ENCODE results near the gene DCAF11. TPM values are rescaled to one million over a fixed set of nuclear protein-coding genes. Genes with fewer than 3 reads are reported as not detected.
A peak's percentile ranks its signal among the peaks of the same experiment; 100 is the strongest.

Gene DCAF11
- total and polyA plus RNA-seq, 2 of the 13 experiments (the other 11 are each of a cell fraction or from before 2014, with no cell fraction given), result 150 to 257 TPM

DNA sequence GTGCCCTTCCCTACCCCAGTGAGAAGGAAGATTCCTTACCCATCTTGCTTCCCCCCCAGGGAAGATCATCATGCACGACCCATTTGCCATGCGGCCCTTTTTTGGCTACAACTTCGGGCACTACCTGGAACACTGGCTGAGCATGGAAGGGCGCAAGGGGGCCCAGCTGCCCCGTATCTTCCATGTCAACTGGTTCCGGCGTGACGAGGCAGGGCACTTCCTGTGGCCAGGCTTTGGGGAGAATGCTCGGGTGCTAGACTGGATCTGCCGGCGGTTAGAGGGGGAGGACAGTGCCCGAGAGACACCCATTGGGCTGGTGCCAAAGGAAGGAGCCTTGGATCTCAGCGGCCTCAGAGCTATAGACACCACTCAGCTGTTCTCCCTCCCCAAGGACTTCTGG, 11.1 kb upstream of the DCAF11 start (continued):
- no peak for TF ChIP-seq SATB2 (CRISPR knock-in tag; IDR thresholded peaks at IDR 0.05)
- TF ChIP-seq ZNF768 (CRISPR knock-in tag; IDR thresholded peaks at IDR 0.05), result peak; percentile 36; the same call in 1 of the 2 replicates
- TF ChIP-seq ZNF180 (CRISPR knock-in tag; IDR thresholded peaks at IDR 0.05; ENCODE audit: borderline replicate concordance, low read depth), result no peak
- TF ChIP-seq MEIS2 (CRISPR knock-in tag; IDR thresholded peaks at IDR 0.05), result no peak
- no peak for TF ChIP-seq NFE2L2 (IDR thresholded peaks at IDR 0.05; ENCODE audit: low read length)
- TF ChIP-seq, protein P1, sequence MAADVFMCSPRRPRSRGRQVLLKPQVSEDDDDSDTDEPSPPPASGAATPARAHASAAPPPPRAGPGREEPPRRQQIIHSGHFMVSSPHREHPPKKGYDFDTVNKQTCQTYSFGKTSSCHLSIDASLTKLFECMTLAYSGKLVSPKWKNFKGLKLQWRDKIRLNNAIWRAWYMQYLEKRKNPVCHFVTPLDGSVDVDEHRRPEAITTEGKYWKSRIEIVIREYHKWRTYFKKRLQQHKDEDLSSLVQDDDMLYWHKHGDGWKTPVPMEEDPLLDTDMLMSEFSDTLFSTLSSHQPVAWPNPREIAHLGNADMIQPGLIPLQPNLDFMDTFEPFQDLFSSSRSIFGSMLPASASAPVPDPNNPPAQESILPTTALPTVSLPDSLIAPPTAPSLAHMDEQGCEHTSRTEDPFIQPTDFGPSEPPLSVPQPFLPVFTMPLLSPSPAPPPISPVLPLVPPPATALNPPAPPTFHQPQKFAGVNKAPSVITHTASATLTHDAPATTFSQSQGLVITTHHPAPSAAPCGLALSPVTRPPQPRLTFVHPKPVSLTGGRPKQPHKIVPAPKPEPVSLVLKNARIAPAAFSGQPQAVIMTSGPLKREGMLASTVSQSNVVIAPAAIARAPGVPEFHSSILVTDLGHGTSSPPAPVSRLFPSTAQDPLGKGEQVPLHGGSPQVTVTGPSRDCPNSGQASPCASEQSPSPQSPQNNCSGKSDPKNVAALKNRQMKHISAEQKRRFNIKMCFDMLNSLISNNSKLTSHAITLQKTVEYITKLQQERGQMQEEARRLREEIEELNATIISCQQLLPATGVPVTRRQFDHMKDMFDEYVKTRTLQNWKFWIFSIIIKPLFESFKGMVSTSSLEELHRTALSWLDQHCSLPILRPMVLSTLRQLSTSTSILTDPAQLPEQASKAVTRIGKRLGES (CRISPR knock-in tag; IDR thresholded peaks at IDR 0.05; ENCODE audit: borderline replicate concordance), result no peak
- TF ChIP-seq, protein P2, sequence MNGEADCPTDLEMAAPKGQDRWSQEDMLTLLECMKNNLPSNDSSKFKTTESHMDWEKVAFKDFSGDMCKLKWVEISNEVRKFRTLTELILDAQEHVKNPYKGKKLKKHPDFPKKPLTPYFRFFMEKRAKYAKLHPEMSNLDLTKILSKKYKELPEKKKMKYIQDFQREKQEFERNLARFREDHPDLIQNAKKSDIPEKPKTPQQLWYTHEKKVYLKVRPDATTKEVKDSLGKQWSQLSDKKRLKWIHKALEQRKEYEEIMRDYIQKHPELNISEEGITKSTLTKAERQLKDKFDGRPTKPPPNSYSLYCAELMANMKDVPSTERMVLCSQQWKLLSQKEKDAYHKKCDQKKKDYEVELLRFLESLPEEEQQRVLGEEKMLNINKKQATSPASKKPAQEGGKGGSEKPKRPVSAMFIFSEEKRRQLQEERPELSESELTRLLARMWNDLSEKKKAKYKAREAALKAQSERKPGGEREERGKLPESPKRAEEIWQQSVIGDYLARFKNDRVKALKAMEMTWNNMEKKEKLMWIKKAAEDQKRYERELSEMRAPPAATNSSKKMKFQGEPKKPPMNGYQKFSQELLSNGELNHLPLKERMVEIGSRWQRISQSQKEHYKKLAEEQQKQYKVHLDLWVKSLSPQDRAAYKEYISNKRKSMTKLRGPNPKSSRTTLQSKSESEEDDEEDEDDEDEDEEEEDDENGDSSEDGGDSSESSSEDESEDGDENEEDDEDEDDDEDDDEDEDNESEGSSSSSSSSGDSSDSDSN (CRISPR knock-in tag; IDR thresholded peaks at IDR 0.05), result 0 out of 2 replicates have a peak, but pooled peaks have one; percentile 41
- TF ChIP-seq SP2 (CRISPR knock-in tag; IDR thresholded peaks at IDR 0.05), result no peak
- TF ChIP-seq ZNF563 (CRISPR knock-in tag; IDR thresholded peaks at IDR 0.05), result no peak
- no peak for TF ChIP-seq SALL2 (CRISPR knock-in tag; IDR thresholded peaks at IDR 0.05)
- TF ChIP-seq ARID2 (CRISPR knock-in tag; IDR thresholded peaks at IDR 0.05; ENCODE audit: borderline replicate concordance), result no peak
- TF ChIP-seq, protein P3, sequence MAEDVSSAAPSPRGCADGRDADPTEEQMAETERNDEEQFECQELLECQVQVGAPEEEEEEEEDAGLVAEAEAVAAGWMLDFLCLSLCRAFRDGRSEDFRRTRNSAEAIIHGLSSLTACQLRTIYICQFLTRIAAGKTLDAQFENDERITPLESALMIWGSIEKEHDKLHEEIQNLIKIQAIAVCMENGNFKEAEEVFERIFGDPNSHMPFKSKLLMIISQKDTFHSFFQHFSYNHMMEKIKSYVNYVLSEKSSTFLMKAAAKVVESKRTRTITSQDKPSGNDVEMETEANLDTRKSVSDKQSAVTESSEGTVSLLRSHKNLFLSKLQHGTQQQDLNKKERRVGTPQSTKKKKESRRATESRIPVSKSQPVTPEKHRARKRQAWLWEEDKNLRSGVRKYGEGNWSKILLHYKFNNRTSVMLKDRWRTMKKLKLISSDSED (CRISPR knock-in tag; IDR thresholded peaks at IDR 0.05), result no peak
- TF ChIP-seq POLR2AphosphoS5 (IDR thresholded peaks at IDR 0.05; ENCODE audit: low read depth, low read length), result peak; percentile 37; the same call in 1 of the 2 replicates
- TF ChIP-seq ZNF350 (CRISPR knock-in tag; IDR thresholded peaks at IDR 0.05; ENCODE audit: borderline replicate concordance, low read depth), result no peak; the same call in 1 of the 2 replicates
- TF ChIP-seq, protein P4, sequence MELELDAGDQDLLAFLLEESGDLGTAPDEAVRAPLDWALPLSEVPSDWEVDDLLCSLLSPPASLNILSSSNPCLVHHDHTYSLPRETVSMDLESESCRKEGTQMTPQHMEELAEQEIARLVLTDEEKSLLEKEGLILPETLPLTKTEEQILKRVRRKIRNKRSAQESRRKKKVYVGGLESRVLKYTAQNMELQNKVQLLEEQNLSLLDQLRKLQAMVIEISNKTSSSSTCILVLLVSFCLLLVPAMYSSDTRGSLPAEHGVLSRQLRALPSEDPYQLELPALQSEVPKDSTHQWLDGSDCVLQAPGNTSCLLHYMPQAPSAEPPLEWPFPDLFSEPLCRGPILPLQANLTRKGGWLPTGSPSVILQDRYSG (CRISPR knock-in tag; IDR thresholded peaks at IDR 0.05), result no peak
- TF ChIP-seq KLF9 (CRISPR knock-in tag; IDR thresholded peaks at IDR 0.05; ENCODE audit: low read depth), result no peak
- no peak for TF ChIP-seq RNF2 (conservative IDR thresholded peaks at IDR 0.05; ENCODE audit: low read depth)
- 0 out of 2 replicates have a peak, but pooled peaks have one; percentile 34 for TF ChIP-seq ZNF776 (CRISPR knock-in tag; IDR thresholded peaks at IDR 0.05)
- TF ChIP-seq ZFYVE20 (CRISPR knock-in tag; IDR thresholded peaks at IDR 0.05; ENCODE audit: borderline replicate concordance, low read depth), result no peak
- TF ChIP-seq, protein P5, sequence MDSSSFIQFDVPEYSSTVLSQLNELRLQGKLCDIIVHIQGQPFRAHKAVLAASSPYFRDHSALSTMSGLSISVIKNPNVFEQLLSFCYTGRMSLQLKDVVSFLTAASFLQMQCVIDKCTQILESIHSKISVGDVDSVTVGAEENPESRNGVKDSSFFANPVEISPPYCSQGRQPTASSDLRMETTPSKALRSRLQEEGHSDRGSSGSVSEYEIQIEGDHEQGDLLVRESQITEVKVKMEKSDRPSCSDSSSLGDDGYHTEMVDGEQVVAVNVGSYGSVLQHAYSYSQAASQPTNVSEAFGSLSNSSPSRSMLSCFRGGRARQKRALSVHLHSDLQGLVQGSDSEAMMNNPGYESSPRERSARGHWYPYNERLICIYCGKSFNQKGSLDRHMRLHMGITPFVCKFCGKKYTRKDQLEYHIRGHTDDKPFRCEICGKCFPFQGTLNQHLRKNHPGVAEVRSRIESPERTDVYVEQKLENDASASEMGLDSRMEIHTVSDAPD (CRISPR knock-in tag; IDR thresholded peaks at IDR 0.05), result no peak
- TF ChIP-seq ZNF891 (CRISPR knock-in tag; IDR thresholded peaks at IDR 0.05), result peak; percentile 57; the same call in 1 of the 2 replicates
